Naive thymus-derived CD4-positive, alpha-beta T cell (primary cell): Measurements from ENCODE around the gene FOXO1. TPM values are rescaled to one million over a fixed set of nuclear protein-coding genes. Genes with fewer than 3 reads are reported as not detected.

Source experiments
- ATAC-seq: fragments of 150-1000 bp; cut with Tn5 transposase; 2 replicates; pipeline ENCODE4 v1.10.0; 2021; ENCODE audit warnings: mild to moderate bottlenecking, moderate library complexity
- CTCF ChIA-PET: fragments of 350-600 bp; sonication (Branson Sonifier 250); formaldehyde crosslinking; loops from one replicate; lab custom pipeline; 2021; ENCODE audit warnings: antibody characterized with exemption; lab: Charles Lee
- POLR2A ChIA-PET: fragments of 350-600 bp; sonication (Branson Sonifier 250); formaldehyde crosslinking; loops from one replicate; lab custom pipeline; 2021; ENCODE audit warnings: antibody characterized with exemption, inconsistent platforms; lab: Charles Lee
- DNase-seq, 9 donors: peaks; one replicate each; pipeline versions ENCODE4 v3.0.0 to v3.0.0-alpha.2; 2020 to 2022; ENCODE audit warnings: mixed read lengths in 1 of 9
- H3K27ac ChIP-seq: one replicate; pipeline ENCODE4 v1.7.0; 2013; ENCODE audit warnings: mild to moderate bottlenecking, low read depth, low read length, moderate library complexity
- H3K27me3 ChIP-seq, 2 donors: one replicate each; pipeline ENCODE4 v1.7.0; 2013; ENCODE audit warnings: low read length in 2 of 2, mild to moderate bottlenecking in 2 of 2, moderate library complexity in 2 of 2; ENCODE audit not compliant: control insufficient read depth in 2 of 2, insufficient read depth in 2 of 2
- H3K36me3 ChIP-seq, 3 experiments: 1 replicate in 2 of 3; 2 replicates in 1 of 3; pipeline ENCODE4 v1.7.0; 2013; ENCODE audit warnings: low read length in 3 of 3, mild to moderate bottlenecking in 3 of 3, moderate library complexity in 1 of 3; ENCODE audit not compliant: insufficient read depth in 3 of 3, control insufficient read depth in 2 of 3
- H3K4me1 ChIP-seq, 2 donors: one replicate each; pipeline ENCODE4 v1.7.0; 2013; ENCODE audit warnings: low read length in 2 of 2, mild to moderate bottlenecking in 2 of 2, moderate library complexity in 1 of 2; ENCODE audit not compliant: control insufficient read depth in 2 of 2, insufficient read depth in 2 of 2
- H3K4me3 ChIP-seq: 2 replicates; pipeline ENCODE4 v1.7.0; 2013; ENCODE audit warnings: mild to moderate bottlenecking, low read length
- H3K9me3 ChIP-seq, 3 experiments: 1 replicate in 2 of 3; 2 replicates in 1 of 3; pipeline ENCODE4 v1.7.0; 2013; ENCODE audit warnings: low read length in 3 of 3; ENCODE audit not compliant: control insufficient read depth in 2 of 3
- H3K27ac Mint-ChIP-seq, 9 donors: one replicate each; pipeline ENCODE4 v1.8.0; 2020 to 2022; ENCODE audit warnings: mixed read lengths in 9 of 9, mild to moderate bottlenecking in 8 of 9, moderate library complexity in 5 of 9, inconsistent platforms in 2 of 9
- H3K27me3 Mint-ChIP-seq, 5 donors: one replicate each; pipeline ENCODE4 v1.8.0; 2021 to 2022; ENCODE audit warnings: mixed read lengths in 5 of 5, mild to moderate bottlenecking in 1 of 5
- H3K36me3 Mint-ChIP-seq, 5 donors: one replicate each; pipeline ENCODE4 v1.8.0; 2020 to 2022; ENCODE audit warnings: mixed read lengths in 5 of 5, mild to moderate bottlenecking in 3 of 5, inconsistent platforms in 1 of 5
- H3K4me1 Mint-ChIP-seq, 7 donors: one replicate each; pipeline ENCODE4 v1.8.0; 2020 to 2022; ENCODE audit warnings: mixed read lengths in 7 of 7, mild to moderate bottlenecking in 3 of 7, inconsistent platforms in 1 of 7
- H3K4me3 Mint-ChIP-seq, 10 donors: one replicate each; pipeline ENCODE4 v1.8.0; 2020 to 2022; ENCODE audit warnings: mild to moderate bottlenecking in 10 of 10, mixed read lengths in 10 of 10, moderate library complexity in 6 of 10, inconsistent platforms in 2 of 10
- H3K9me3 Mint-ChIP-seq, 11 donors: one replicate each; pipeline ENCODE4 v1.8.0; 2020 to 2022; ENCODE audit warnings: mixed read lengths in 11 of 11, mild to moderate bottlenecking in 4 of 11, inconsistent platforms in 1 of 11, moderate library complexity in 1 of 11
- intact Hi-C, 2 donors: fragments of 100-400 bp; cut with micrococcal nuclease; formaldehyde crosslinking; loops; one replicate each; pipeline ENCODE4 v1.15.1; 2023
- polyA plus RNA-seq, 2 donors: library from polyadenylated mRNA; unstranded; fragments of 300-500 nt; fragmentation: Illumina TruSeq; gene quantifications; one replicate each; pipeline ENCODE4 v1.2.3, GENCODE V29; 2021
- total RNA-seq, 6 experiments: library from RNA in 5 of 6; stranded (reverse) in 5 of 6; gene quantifications; 1 replicate in 5 of 6; 2 replicates in 1 of 6; pipeline ENCODE4 v1.2.3 and lab custom pipeline; 2021 to 2026

Gene FOXO1
- total and polyA plus RNA-seq, 7 experiments from 2014 or later: 36.4 to 97.6 (median 72.5) TPM

DNA sequence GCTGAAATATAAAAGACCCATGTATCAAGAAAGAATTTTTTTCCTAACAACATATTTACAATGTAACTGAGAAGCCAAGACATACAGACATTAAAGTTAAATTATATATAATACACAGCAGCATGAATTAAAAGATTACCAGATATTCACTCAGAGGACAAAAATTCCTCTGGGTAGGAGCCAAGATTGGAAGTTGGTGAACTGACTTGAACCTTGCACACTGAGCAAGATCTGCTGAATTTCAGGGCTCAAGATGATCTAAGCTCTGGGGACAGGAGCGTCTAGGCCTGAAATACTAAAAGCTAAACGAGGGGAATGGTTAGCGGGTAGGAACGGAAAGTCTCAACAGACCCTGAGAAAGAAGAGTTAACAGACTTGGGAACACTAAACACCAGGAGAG, 8.5 kb downstream of the FOXO1 start:
- POLR2A ChIA-PET: interaction anchor here (0.9 to 1.4 kb wide), 2 partner anchors 8 to 11 kb away, joined by 3 read pairs; no protein-coding TSS in a partner anchor
- H3K27me3 ChIP-seq: no peaks in the 10 kb centered on the region
- no peaks in the 10 kb centered on the region for H3K36me3 ChIP-seq
- Mint-ChIP-seq H3K4me1 (peaks cover 74 to 98% (median 91%) of the 10 kb centered on the region in 7 donors), H3K36me3 (peaks cover 13 to 28% (median 19%) of the 10 kb centered on the region in 5 donors), H3K9me3 (peaks cover 0 to 3% (median 0%) of the 10 kb centered on the region in 11 donors), H3K27me3 (no peaks in the 10 kb centered on the region), H3K4me3 (peak overlapping the region in 9 of 10 donors; percentile 53 to 98 (median 72)), H3K27ac (peak overlapping the region in 8 of 9 donors; percentile 65 to 85 (median 76))
- no peak overlapping the region for H3K4me3 ChIP-seq
- CTCF ChIA-PET: interaction anchor here (0.7 kb wide), 1 partner anchor 29 kb away, joined by 5 read pairs; no protein-coding TSS in a partner anchor
- H3K27ac ChIP-seq: no peak overlapping the region
- intact Hi-C loops: no loop called here
- H3K4me1 ChIP-seq: peaks cover 52 to 80% of the 10 kb centered on the region in 2 donors
- ATAC-seq (no peak), DNase-seq (no peak)
- no peaks in the 10 kb centered on the region for H3K9me3 ChIP-seq

DNA sequence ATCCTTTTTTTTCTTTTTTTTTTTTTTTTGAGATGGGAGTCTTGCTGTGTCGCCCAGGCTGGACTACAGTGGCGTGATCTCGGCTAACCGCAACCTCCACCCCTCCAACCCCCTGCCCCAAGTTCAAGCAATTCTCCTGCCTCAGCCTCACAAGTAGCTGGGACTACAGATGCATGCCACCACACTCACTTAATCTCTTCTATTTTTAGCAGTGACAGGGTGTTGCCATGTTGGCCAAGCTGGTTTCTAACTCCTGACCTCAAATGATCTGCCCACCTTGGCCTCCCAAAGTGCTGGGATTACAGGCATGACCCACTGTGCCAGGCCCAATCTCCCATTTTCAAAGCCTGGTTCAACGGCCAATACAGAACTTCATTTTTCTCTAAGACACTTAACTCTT, 9.1 kb downstream of the FOXO1 start:
- Histone ChIP-seq H3K36me3 (no peaks in the 10 kb centered on the region), H3K4me3 (no peak overlapping the region), H3K4me1 (peaks cover 48 to 87% of the 10 kb centered on the region in 2 donors), H3K27ac (no peak overlapping the region), H3K9me3 (no peaks in the 10 kb centered on the region), H3K27me3 (no peaks in the 10 kb centered on the region)
- POLR2A ChIA-PET: interaction anchor here (1.4 kb wide), 1 partner anchor 9 kb away, joined by 3 read pairs; no protein-coding TSS in a partner anchor
- intact Hi-C loops: no loop called here
- DNase-seq: no peak
- H3K36me3 Mint-ChIP-seq: peaks cover 13 to 28% (median 19%) of the 10 kb centered on the region in 5 donors
- H3K4me3 Mint-ChIP-seq: peak overlapping the region; percentile 1 to 98 (median 72)
- H3K27me3 Mint-ChIP-seq: no peaks in the 10 kb centered on the region
- ATAC-seq: no peak
- CTCF ChIA-PET: interaction anchor here (0.7 kb wide), 1 partner anchor 30 kb away, joined by 5 read pairs; no protein-coding TSS in a partner anchor
- peaks cover 75 to 98% (median 90%) of the 10 kb centered on the region in 7 donors for H3K4me1 Mint-ChIP-seq
- H3K9me3 Mint-ChIP-seq: peaks cover 0 to 3% (median 0%) of the 10 kb centered on the region in 11 donors
- peak overlapping the region; percentile 21 to 85 (median 73) for H3K27ac Mint-ChIP-seq

DNA sequence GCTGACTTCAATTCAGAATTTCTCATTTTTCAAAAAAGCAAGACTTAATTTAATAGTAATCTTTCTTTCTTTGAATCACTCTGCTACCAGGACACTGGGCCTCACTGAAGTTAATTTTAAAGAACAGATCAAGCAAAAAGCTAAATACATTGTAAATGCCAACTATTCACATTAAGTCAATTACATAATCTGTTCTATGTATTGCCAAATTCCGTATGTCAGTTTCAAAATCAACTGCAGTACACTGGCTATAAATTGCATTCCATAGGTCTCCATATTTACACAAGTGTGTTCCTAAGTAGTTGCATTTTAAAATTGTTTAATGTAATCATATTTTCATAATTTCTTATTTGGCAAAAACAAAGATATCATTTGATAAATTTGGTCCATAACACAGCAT, 10.1 kb downstream of the FOXO1 start:
- H3K27me3 Mint-ChIP-seq: no peaks in the 10 kb centered on the region
- H3K9me3 Mint-ChIP-seq: peaks cover 0 to 3% (median 0%) of the 10 kb centered on the region in 11 donors
- ATAC-seq (no peak), DNase-seq (no peak)
- peaks cover 13 to 29% (median 21%) of the 10 kb centered on the region in 5 donors for H3K36me3 Mint-ChIP-seq
- Histone ChIP-seq H3K9me3 (no peaks in the 10 kb centered on the region), H3K36me3 (no peaks in the 10 kb centered on the region), H3K27me3 (no peaks in the 10 kb centered on the region), H3K27ac (no peak overlapping the region), H3K4me3 (no peak overlapping the region), H3K4me1 (peaks cover 46 to 88% of the 10 kb centered on the region in 2 donors)
- H3K4me1 Mint-ChIP-seq: peaks cover 72 to 100% (median 92%) of the 10 kb centered on the region in 7 donors
- CTCF ChIA-PET: interaction anchor here (0.6 kb wide), 1 partner anchor 196 kb away, joined by 6 read pairs; no protein-coding TSS in a partner anchor
- intact Hi-C loops: no loop called here
- peak overlapping the region in 8 of 9 donors; percentile 36 to 81 (median 68) for H3K27ac Mint-ChIP-seq
- peak overlapping the region in 7 of 10 donors; percentile 39 to 98 (median 71) for H3K4me3 Mint-ChIP-seq
- POLR2A ChIA-PET: interaction anchor here (0.7 kb wide), 1 partner anchor 21 kb away, joined by 4 read pairs; no protein-coding TSS in a partner anchor

DNA sequence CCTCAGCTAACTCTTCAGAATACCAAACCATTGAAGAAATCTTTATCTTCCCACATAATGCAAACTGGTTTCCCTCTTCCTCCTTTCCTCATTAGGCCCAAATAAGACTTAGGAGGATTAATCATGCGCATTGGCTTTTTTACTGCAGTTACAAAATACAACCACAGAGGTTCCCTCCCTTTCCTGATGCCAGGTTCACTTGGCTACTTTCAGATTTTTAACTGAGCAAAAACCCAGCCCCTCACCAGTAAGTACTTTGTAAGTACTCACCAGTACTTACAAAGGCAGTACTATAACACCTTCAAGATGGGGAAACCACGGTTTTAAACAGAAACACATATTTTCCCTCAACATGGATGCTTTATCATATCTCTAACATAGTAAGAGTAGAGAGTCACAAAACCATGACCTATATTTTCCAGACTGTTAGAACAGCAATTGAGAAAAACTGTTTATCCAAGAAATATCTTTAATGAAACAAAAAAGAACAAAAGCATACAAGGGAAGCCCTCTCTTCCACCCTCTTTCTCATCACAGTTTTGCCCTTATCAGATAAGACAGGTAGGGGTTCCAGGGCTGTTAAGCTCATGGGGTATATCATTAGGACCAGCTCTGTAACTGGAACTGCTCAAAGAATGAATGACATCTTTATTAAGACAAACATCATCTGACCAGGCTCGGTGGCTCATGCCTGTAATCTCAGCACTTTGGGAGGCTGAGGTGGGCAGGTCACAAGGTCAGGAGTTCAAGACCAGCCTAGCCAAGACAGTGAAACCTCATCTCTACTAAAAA, 12.7 kb downstream of the FOXO1 start:
- Mint-ChIP-seq H3K4me1 (peaks cover 73 to 100% (median 95%) of the 10 kb centered on the region in 7 donors), H3K36me3 (peaks cover 13 to 25% (median 21%) of the 10 kb centered on the region in 5 donors), H3K9me3 (peaks cover 0 to 3% (median 0%) of the 10 kb centered on the region in 11 donors), H3K4me3 (peak overlapping the region; percentile 54 to 98 (median 72)), H3K27me3 (no peaks in the 10 kb centered on the region), H3K27ac (peak overlapping the region; percentile 18 to 92 (median 82))
- Histone ChIP-seq H3K27ac (peak overlapping the region; percentile 43), H3K27me3 (no peaks in the 10 kb centered on the region), H3K36me3 (no peaks in the 10 kb centered on the region), H3K4me1 (peaks cover 42 to 82% of the 10 kb centered on the region in 2 donors), H3K9me3 (no peaks in the 10 kb centered on the region), H3K4me3 (no peak overlapping the region)
- CTCF ChIA-PET: interaction anchor here (0.6 kb wide), 1 partner anchor 23 kb away, joined by 3 read pairs; no protein-coding TSS in a partner anchor
- ATAC-seq (peak; percentile 44), DNase-seq (peak in 3 of 9 donors; percentile 22 to 42 (median 22))
- POLR2A ChIA-PET: interaction anchor here (1.0 to 2.4 kb wide), 5 partner anchors 10 to 168 kb away, joined by 3 to 13 read pairs (median 4); no protein-coding TSS in a partner anchor
- intact Hi-C loops: loop anchor here (1.0 kb wide), 2 partner anchors 9 to 10 kb away; no protein-coding TSS in a partner anchor

DNA sequence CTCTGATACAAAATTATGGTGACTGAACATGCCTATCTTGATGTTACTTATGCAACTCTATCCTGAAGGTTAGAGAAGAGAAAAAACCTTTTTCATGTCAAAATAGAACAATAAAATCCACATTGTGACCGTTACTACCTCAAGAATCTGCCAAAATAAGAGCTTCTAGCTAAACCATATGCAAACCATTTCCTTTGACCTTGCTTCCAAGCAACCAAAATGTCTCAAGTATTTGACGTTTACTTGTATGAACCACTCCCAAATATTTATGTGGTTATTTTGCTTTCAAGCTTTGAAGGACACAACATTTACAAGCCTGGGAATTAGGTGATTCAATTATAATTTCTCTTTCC, 13.9 kb downstream of the FOXO1 start:
- peaks cover 31 to 82% of the 10 kb centered on the region in 2 donors for H3K4me1 ChIP-seq
- DNase-seq (no peak), ATAC-seq (no peak)
- no peaks in the 10 kb centered on the region for H3K36me3 ChIP-seq
- Mint-ChIP-seq H3K4me1 (peaks cover 71 to 100% (median 95%) of the 10 kb centered on the region in 7 donors), H3K36me3 (peaks cover 3 to 15% (median 11%) of the 10 kb centered on the region in 5 donors), H3K4me3 (peak overlapping the region; percentile 12 to 98 (median 70)), H3K27me3 (no peaks in the 10 kb centered on the region), H3K27ac (peak overlapping the region in 8 of 9 donors; percentile 26 to 92 (median 73)), H3K9me3 (peaks cover 0 to 2% (median 0%) of the 10 kb centered on the region in 11 donors)
- ChIA-PET CTCF (interaction anchor here (0.6 kb wide), 1 partner anchor 193 kb away, joined by 5 read pairs; no protein-coding TSS in a partner anchor), POLR2A (interaction anchor here (0.7 to 2.4 kb wide), 6 partner anchors 12 to 167 kb away, joined by 3 to 13 read pairs (median 4); no protein-coding TSS in a partner anchor)
- no peak overlapping the region for H3K4me3 ChIP-seq
- intact Hi-C loops: no loop called here
- H3K9me3 ChIP-seq: no peaks in the 10 kb centered on the region
- no peak overlapping the region for H3K27ac ChIP-seq
- H3K27me3 ChIP-seq: no peaks in the 10 kb centered on the region
